Measurements from ENCODE around the gene STPG2. TPM values are rescaled to one million over a fixed set of nuclear protein-coding genes. Genes with fewer than 3 reads are reported as not detected.

STPG2 gene
- total and polyA plus RNA-seq, 10 of the 15 experiments (the other 5 are each of a cell fraction or from before 2014, with no cell fraction given), result 0.13 to 0.24 TPM; not detected in 8

DNA sequence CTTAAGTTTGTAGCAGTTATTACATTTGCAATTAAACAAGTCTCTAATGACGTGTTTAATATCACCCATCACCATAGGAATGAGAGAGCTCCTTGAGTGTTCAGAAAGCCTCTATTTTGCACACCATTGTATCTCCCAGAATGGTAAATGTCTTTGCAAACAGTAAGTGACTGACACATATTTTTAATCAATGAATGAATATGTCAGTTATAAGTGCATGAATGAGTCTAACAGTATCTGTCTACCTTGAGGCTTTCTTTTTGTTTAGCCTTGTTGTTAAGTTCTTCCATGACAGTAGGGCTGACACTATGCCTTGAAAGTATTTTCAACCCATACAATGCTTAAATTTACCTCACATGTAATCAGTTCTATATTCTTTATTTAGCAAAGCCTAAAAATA, 292.2 kb downstream of the STPG2 start:
- H3K4me2 ChIP-seq (ENCODE audit: control insufficient read depth, insufficient read depth), result no peak overlapping the region
- H3K9me3 ChIP-seq (replicated peaks; ENCODE audit: control insufficient read depth, insufficient read depth, low read length), result no peaks in the 10 kb centered on the region
- H3K27me3 ChIP-seq (replicated peaks in 1 of 2; ENCODE audit: control insufficient read depth in 2 of 2, insufficient read depth in 2 of 2, low read length in 1 of 2), result no peaks in the 10 kb centered on the region
- no peaks in the 10 kb centered on the region for H3K36me3 ChIP-seq (ENCODE audit: control insufficient read depth in 2 of 2, insufficient read depth in 2 of 2, low read length in 1 of 2)
- TF ChIP-seq, protein P1, sequence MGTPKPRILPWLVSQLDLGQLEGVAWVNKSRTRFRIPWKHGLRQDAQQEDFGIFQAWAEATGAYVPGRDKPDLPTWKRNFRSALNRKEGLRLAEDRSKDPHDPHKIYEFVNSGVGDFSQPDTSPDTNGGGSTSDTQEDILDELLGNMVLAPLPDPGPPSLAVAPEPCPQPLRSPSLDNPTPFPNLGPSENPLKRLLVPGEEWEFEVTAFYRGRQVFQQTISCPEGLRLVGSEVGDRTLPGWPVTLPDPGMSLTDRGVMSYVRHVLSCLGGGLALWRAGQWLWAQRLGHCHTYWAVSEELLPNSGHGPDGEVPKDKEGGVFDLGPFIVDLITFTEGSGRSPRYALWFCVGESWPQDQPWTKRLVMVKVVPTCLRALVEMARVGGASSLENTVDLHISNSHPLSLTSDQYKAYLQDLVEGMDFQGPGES (IDR thresholded peaks at IDR 0.05), result no peak
- no peak for TF ChIP-seq MXI1 (IDR thresholded peaks at IDR 0.05; ENCODE audit: low read depth, low read length)
- no peak overlapping the region for H3K9ac ChIP-seq (ENCODE audit: control insufficient read depth, insufficient read depth, low read length)
- ChIA-PET POLR2A (no interaction called here), SMC1A (ENCODE audit: uncharacterized antibody, unreplicated experiment) (interaction anchor here (1.1 kb wide), 1 partner anchor 11 kb away, joined by 3 read pairs; no protein-coding TSS in a partner anchor), RAD21 (ENCODE audit: unreplicated experiment) (no interaction called here), CTCF (no interaction called here)
- no TSS peak for BruUV-seq (replicated peaks)
- no peak overlapping the region for H3K4me3 ChIP-seq
- FAIRE-seq (no peak), ATAC-seq (no peak), DNase-seq (ENCODE audit: low read depth, low spot score) (no peak)
- no peaks in the 10 kb centered on the region for H4K20me1 ChIP-seq (ENCODE audit: control insufficient read depth, insufficient read depth)
- WGBS (ENCODE audit: insufficient coverage, insufficient replicate concordance, low lambda C conversion rate, missing lambda C conversion rate), result 6% methylated on average over 1 of the region's 1 CpG
- H2AFZ ChIP-seq (ENCODE audit: control insufficient read depth, low read depth, low read length), result no peak overlapping the region
- in situ Hi-C loops (cut with MboI), result no loop called here
- no peaks in the 10 kb centered on the region for H3K79me2 ChIP-seq (ENCODE audit: control insufficient read depth, insufficient read depth, low read length)
- intact Hi-C loops (cut with micrococcal nuclease; ENCODE audit: unreplicated experiment), result no loop called here
- no peaks in the 10 kb centered on the region for H3K4me1 ChIP-seq (ENCODE audit: control insufficient read depth, insufficient read depth, low read length)
- no peak overlapping the region for H3K27ac ChIP-seq (ENCODE audit: control insufficient read depth, insufficient read depth)

DNA sequence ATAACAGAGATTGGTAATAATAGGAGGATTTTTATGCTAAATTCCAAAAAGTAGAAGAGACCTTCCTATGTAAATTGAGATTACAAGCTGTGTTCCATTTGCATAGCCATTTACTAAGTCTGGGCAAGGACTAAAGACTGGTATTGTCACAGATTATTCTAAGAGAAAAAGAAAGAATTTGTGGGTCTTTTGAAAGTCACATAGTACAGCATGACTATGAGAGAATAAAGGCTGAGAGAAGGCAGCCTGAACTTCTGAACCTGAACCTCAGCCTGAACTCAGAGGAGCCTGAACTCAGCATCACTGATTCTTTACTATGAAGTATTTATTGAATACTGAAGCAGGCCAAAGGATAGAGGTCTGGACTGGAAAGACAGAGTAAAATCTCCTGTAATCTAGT, 297.5 kb downstream of the STPG2 start:
- ChIA-PET SMC1A (ENCODE audit: uncharacterized antibody, unreplicated experiment) (no interaction called here), RAD21 (ENCODE audit: unreplicated experiment) (no interaction called here), POLR2A (no interaction called here), CTCF (no interaction called here)
- Histone ChIP-seq H3K27me3 (replicated peaks in 1 of 2; ENCODE audit: control insufficient read depth in 2 of 2, insufficient read depth in 2 of 2, low read length in 1 of 2) (no peaks in the 10 kb centered on the region), H3K4me3 (no peak overlapping the region), H3K9me3 (replicated peaks; ENCODE audit: control insufficient read depth, insufficient read depth, low read length) (no peaks in the 10 kb centered on the region), H3K4me1 (ENCODE audit: control insufficient read depth, insufficient read depth, low read length) (no peaks in the 10 kb centered on the region), H2AFZ (ENCODE audit: control insufficient read depth, low read depth, low read length) (no peak overlapping the region), H3K9ac (ENCODE audit: control insufficient read depth, insufficient read depth, low read length) (no peak overlapping the region), H3K4me2 (ENCODE audit: control insufficient read depth, insufficient read depth) (no peak overlapping the region), H4K20me1 (ENCODE audit: control insufficient read depth, insufficient read depth) (no peaks in the 10 kb centered on the region), H3K27ac (ENCODE audit: control insufficient read depth, insufficient read depth) (no peak overlapping the region), H3K36me3 (ENCODE audit: control insufficient read depth in 2 of 2, insufficient read depth in 2 of 2, low read length in 1 of 2) (no peaks in the 10 kb centered on the region), H3K79me2 (ENCODE audit: control insufficient read depth, insufficient read depth, low read length) (no peaks in the 10 kb centered on the region)
- DNase-seq (ENCODE audit: low read depth, low spot score), result no peak
- no peak for FAIRE-seq
- ATAC-seq, result no peak
- in situ Hi-C loops (cut with MboI), result no loop called here
- intact Hi-C loops (cut with micrococcal nuclease; ENCODE audit: unreplicated experiment), result no loop called here
- no TSS peak for BruUV-seq (replicated peaks)
- no peak for TF ChIP-seq RAD21 (IDR thresholded peaks at IDR 0.05; ENCODE audit: insufficient read depth, low read depth, low read length)
- no peak for TF ChIP-seq JUNB (IDR thresholded peaks at IDR 0.05)
- TF ChIP-seq, protein P2, sequence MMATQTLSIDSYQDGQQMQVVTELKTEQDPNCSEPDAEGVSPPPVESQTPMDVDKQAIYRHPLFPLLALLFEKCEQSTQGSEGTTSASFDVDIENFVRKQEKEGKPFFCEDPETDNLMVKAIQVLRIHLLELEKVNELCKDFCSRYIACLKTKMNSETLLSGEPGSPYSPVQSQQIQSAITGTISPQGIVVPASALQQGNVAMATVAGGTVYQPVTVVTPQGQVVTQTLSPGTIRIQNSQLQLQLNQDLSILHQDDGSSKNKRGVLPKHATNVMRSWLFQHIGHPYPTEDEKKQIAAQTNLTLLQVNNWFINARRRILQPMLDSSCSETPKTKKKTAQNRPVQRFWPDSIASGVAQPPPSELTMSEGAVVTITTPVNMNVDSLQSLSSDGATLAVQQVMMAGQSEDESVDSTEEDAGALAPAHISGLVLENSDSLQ (IDR thresholded peaks at IDR 0.05), result no peak
- TF ChIP-seq PML (IDR thresholded peaks at IDR 0.05; ENCODE audit: low read length), result no peak
- no peak for TF ChIP-seq MEF2A (IDR thresholded peaks at IDR 0.05; ENCODE audit: insufficient read depth, low read depth, low read length)
- TF ChIP-seq STAT3 (IDR thresholded peaks at IDR 0.05; ENCODE audit: low read depth, low read length), result no peak
- TF ChIP-seq, protein P1 (IDR thresholded peaks at IDR 0.05), result no peak
- TF ChIP-seq, protein P3, sequence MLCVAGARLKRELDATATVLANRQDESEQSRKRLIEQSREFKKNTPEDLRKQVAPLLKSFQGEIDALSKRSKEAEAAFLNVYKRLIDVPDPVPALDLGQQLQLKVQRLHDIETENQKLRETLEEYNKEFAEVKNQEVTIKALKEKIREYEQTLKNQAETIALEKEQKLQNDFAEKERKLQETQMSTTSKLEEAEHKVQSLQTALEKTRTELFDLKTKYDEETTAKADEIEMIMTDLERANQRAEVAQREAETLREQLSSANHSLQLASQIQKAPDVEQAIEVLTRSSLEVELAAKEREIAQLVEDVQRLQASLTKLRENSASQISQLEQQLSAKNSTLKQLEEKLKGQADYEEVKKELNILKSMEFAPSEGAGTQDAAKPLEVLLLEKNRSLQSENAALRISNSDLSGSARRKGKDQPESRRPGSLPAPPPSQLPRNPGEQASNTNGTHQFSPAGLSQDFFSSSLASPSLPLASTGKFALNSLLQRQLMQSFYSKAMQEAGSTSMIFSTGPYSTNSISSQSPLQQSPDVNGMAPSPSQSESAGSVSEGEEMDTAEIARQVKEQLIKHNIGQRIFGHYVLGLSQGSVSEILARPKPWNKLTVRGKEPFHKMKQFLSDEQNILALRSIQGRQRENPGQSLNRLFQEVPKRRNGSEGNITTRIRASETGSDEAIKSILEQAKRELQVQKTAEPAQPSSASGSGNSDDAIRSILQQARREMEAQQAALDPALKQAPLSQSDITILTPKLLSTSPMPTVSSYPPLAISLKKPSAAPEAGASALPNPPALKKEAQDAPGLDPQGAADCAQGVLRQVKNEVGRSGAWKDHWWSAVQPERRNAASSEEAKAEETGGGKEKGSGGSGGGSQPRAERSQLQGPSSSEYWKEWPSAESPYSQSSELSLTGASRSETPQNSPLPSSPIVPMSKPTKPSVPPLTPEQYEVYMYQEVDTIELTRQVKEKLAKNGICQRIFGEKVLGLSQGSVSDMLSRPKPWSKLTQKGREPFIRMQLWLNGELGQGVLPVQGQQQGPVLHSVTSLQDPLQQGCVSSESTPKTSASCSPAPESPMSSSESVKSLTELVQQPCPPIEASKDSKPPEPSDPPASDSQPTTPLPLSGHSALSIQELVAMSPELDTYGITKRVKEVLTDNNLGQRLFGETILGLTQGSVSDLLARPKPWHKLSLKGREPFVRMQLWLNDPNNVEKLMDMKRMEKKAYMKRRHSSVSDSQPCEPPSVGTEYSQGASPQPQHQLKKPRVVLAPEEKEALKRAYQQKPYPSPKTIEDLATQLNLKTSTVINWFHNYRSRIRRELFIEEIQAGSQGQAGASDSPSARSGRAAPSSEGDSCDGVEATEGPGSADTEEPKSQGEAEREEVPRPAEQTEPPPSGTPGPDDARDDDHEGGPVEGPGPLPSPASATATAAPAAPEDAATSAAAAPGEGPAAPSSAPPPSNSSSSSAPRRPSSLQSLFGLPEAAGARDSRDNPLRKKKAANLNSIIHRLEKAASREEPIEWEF (IDR thresholded peaks at IDR 0.05; ENCODE audit: insufficient replicate concordance, low read depth, low read length), result no peak
- no peak for TF ChIP-seq ZNF207 (IDR thresholded peaks at IDR 0.05; ENCODE audit: borderline replicate concordance)
